HuH-7.5 (cell line): ENCODE data around the gene MEP1A.
"Not testable (repeated sequence)": the region's sequence is repeated elsewhere in the genome, so short reads cannot be mapped to it uniquely, and the experiment has no call there.

Source experiments
- DNase-seq: peaks from one replicate; pipeline ENCODE4 v3.0.0; 2011; ENCODE audit warnings: low spot score

MEP1A gene

GRCh38 chr6:46793138-46793537, at the start of gene MEP1A:
Gene MEP1A, plus strand, starts transcription at chr6:46793389. Its CDS starts 10 bp downstream, at chr6:46793399.
- no peak for DNase-seq

- no peak for DNase-seq
These were observed 49.6 kb upstream of the MEP1A start for GRCh38 chr6:46743425-46744158.

- not testable (repeated sequence) for DNase-seq
These were observed 48.9 kb upstream of the MEP1A start for GRCh38 chr6:46744159-46744725.

GRCh38 chr6:46745973-46746372, 47.2 kb upstream of the MEP1A start:
- no peak for DNase-seq

GRCh38 chr6:46746696-46747095, 46.5 kb upstream of the MEP1A start, which contains the start of gene ANKRD66:
Gene ANKRD66, plus strand, starts transcription at chr6:46746933. Its CDS starts 5,016 bp downstream, at chr6:46751949.
- DNase-seq, result no peak

- no peak for DNase-seq
These were observed 44.2 kb upstream of the MEP1A start for GRCh38 chr6:46748940-46749503.

GRCh38 chr6:46749731-46750130, 43.5 kb upstream of the MEP1A start:
- no peak for DNase-seq

- DNase-seq, result no peak
These were observed 41.5 kb upstream of the MEP1A start for GRCh38 chr6:46751658-46752057.

GRCh38 chr6:46755865-46756264, 37.3 kb upstream of the MEP1A start:
- no peak for DNase-seq

GRCh38 chr6:46756469-46757213, 36.5 kb upstream of the MEP1A start:
- no peak for DNase-seq

- no peak for DNase-seq
These were observed 36.0 kb upstream of the MEP1A start for GRCh38 chr6:46757214-46757596.

- no peak for DNase-seq
These were observed 34.0 kb upstream of the MEP1A start for GRCh38 chr6:46758960-46759753.

- no peak for DNase-seq
These were observed 32.3 kb upstream of the MEP1A start for GRCh38 chr6:46760925-46761324.

- no peak for DNase-seq
These were observed 29.7 kb upstream of the MEP1A start for GRCh38 chr6:46763466-46763865.

- not testable (repeated sequence) for DNase-seq
These were observed 28.9 kb upstream of the MEP1A start for GRCh38 chr6:46764280-46764679.

- DNase-seq, result no peak
These were observed 28.2 kb upstream of the MEP1A start for GRCh38 chr6:46764961-46765360.

- no peak for DNase-seq
These were observed 21.2 kb upstream of the MEP1A start for GRCh38 chr6:46772016-46772415.

GRCh38 chr6:46772762-46773161, 20.4 kb upstream of the MEP1A start:
- no peak for DNase-seq

GRCh38 chr6:46773201-46773855, 19.9 kb upstream of the MEP1A start:
- no peak for DNase-seq

GRCh38 chr6:46774736-46775135, 18.5 kb upstream of the MEP1A start:
- not testable (repeated sequence) for DNase-seq

- no peak for DNase-seq
These were observed 17.0 kb upstream of the MEP1A start for GRCh38 chr6:46776070-46776712.
